ENCODE data around the gene SYNE3. TPM values are rescaled to one million over a fixed set of nuclear protein-coding genes. Genes with fewer than 3 reads are reported as not detected.

SYNE3 gene
- total and polyA plus RNA-seq, 2 donors (not counting 1 experiment from before 2014, with no cell fraction given), result 4.9 to 24.1 TPM

- no peak overlapping the region for H3K9ac ChIP-seq (ENCODE audit: insufficient read depth, low read length)
- no peak overlapping the region for H3K4me3 ChIP-seq (replicated peaks in 1 of 4; ENCODE audit: control extremely low read depth in 1 of 4, insufficient read depth in 1 of 4, low read depth in 3 of 4, low read length in 4 of 4)
- no peaks in the 10 kb centered on the region for H3K9me3 ChIP-seq (ENCODE audit: control insufficient read depth, insufficient read depth, low read depth, low read length)
- no peak overlapping the region for H2AFZ ChIP-seq (ENCODE audit: low read length)
- peaks cover 4% of the 10 kb centered on the region for H3K36me3 ChIP-seq (ENCODE audit: control insufficient read depth, insufficient read depth, low read length)
- H3K27me3 ChIP-seq (ENCODE audit: control insufficient read depth, insufficient read depth, low read length), result no peaks in the 10 kb centered on the region
- peak overlapping the region; percentile 50 for H3K4me2 ChIP-seq (ENCODE audit: extremely low read depth, insufficient read depth, low read length)
- peak; percentile 73 to 87 for DNase-seq (ENCODE audit: low read depth in 2 of 2)
- H3K79me2 ChIP-seq (ENCODE audit: control insufficient read depth, insufficient read depth, low read length), result peaks cover 33% of the 10 kb centered on the region
- no peaks in the 10 kb centered on the region for H4K20me1 ChIP-seq (ENCODE audit: control insufficient read depth, extremely low read depth, insufficient read depth, low read length)
- peak overlapping the region; percentile 53 for H3K27ac ChIP-seq (ENCODE audit: insufficient read depth, low read length)
- peaks cover 38% of the 10 kb centered on the region for H3K4me1 ChIP-seq (ENCODE audit: control insufficient read depth, extremely low read depth, insufficient read depth, low read length)
- no peak for TF ChIP-seq EZH2 (IDR thresholded peaks at IDR 0.05; ENCODE audit: low read length, missing control alignments)
- no peak for TF ChIP-seq CTCF (conservative IDR thresholded peaks at IDR 0.05 in 1 of 2, IDR thresholded peaks at IDR 0.05 in 1 of 2; ENCODE audit: low read depth in 1 of 2, low read length in 2 of 2)
Measured at GRCh38 chr14:95496690-95497259, 19.7 kb downstream of the SYNE3 start.

DNA sequence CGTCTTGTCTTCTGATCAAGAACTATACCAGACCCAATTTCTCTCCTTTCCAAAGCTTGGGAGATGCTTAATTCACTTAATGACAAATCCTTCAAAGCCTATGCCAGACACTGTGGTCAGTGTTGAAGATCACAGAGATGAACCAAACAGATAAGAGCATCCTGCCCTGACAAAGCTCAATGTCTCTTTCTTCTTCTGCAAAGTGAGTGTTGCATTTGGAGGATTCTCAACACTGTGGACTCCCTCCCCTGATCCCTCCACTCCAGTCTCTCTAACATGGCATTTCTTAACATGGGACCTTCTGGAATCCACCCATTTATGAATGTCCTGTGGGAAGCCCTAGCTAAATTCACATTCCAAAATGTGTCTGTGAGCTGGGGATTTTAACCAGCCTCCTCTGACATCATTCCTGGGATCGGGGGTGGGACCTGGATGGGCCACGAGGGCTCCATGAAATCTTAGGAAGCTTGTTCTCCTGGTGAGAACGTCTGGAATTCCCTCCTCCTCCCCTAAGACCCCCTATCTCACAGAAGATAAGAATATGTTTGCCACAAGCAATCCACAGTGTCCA lies 20.3 kb downstream of the SYNE3 start:
- Histone ChIP-seq H2AFZ (ENCODE audit: low read length) (no peak overlapping the region), H3K36me3 (ENCODE audit: control insufficient read depth, insufficient read depth, low read length) (peaks cover 4% of the 10 kb centered on the region), H3K27ac (ENCODE audit: insufficient read depth, low read length) (peak overlapping the region; percentile 53), H3K4me3 (replicated peaks in 1 of 4; ENCODE audit: control extremely low read depth in 1 of 4, insufficient read depth in 1 of 4, low read depth in 3 of 4, low read length in 4 of 4) (no peak overlapping the region), H3K27me3 (ENCODE audit: control insufficient read depth, insufficient read depth, low read length) (no peaks in the 10 kb centered on the region), H3K9me3 (ENCODE audit: control insufficient read depth, insufficient read depth, low read depth, low read length) (no peaks in the 10 kb centered on the region), H4K20me1 (ENCODE audit: control insufficient read depth, extremely low read depth, insufficient read depth, low read length) (no peaks in the 10 kb centered on the region), H3K9ac (ENCODE audit: insufficient read depth, low read length) (no peak overlapping the region), H3K79me2 (ENCODE audit: control insufficient read depth, insufficient read depth, low read length) (peaks cover 27% of the 10 kb centered on the region), H3K4me1 (ENCODE audit: control insufficient read depth, extremely low read depth, insufficient read depth, low read length) (peaks cover 35% of the 10 kb centered on the region), H3K4me2 (ENCODE audit: extremely low read depth, insufficient read depth, low read length) (peak overlapping the region; percentile 50)
- peak; percentile 43 to 45 for DNase-seq (ENCODE audit: low read depth in 2 of 2)
- TF ChIP-seq CTCF (conservative IDR thresholded peaks at IDR 0.05 in 1 of 2, IDR thresholded peaks at IDR 0.05 in 1 of 2; ENCODE audit: low read depth in 1 of 2, low read length in 2 of 2), result no peak
- no peak for TF ChIP-seq EZH2 (IDR thresholded peaks at IDR 0.05; ENCODE audit: low read length, missing control alignments)

DNA sequence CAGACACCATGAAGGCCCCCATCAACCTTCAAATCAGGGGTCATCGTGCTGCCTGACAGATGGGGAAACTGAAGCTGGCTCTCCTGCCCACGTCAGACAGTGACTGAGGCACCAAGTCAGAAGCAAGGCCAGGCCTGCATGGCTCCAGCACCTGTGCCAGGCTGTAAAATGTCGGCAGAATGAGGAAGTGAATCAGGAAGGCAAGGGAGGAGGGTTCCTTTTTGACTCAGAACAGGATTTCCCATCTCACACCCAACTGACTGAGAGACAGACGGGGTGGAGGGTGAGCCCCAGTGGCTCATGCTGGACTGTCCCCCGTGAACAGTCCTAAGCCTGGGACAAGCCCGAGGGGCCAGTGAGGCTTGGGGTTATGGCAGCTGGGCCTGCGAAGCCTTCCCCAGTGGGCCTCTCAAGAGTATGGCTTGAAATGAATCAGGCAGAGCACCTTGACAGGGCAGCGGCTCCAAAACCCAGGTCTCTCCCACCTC lies 20.9 kb downstream of the SYNE3 start:
- Histone ChIP-seq H4K20me1 (ENCODE audit: control insufficient read depth, extremely low read depth, insufficient read depth, low read length) (no peaks in the 10 kb centered on the region), H3K27me3 (ENCODE audit: control insufficient read depth, insufficient read depth, low read length) (no peaks in the 10 kb centered on the region), H3K36me3 (ENCODE audit: control insufficient read depth, insufficient read depth, low read length) (peaks cover 3% of the 10 kb centered on the region), H3K27ac (ENCODE audit: insufficient read depth, low read length) (no peak overlapping the region), H3K4me2 (ENCODE audit: extremely low read depth, insufficient read depth, low read length) (no peak overlapping the region), H3K4me3 (replicated peaks in 1 of 4; ENCODE audit: control extremely low read depth in 1 of 4, insufficient read depth in 1 of 4, low read depth in 3 of 4, low read length in 4 of 4) (no peak overlapping the region), H3K4me1 (ENCODE audit: control insufficient read depth, extremely low read depth, insufficient read depth, low read length) (peaks cover 34% of the 10 kb centered on the region), H3K79me2 (ENCODE audit: control insufficient read depth, insufficient read depth, low read length) (peaks cover 30% of the 10 kb centered on the region), H2AFZ (ENCODE audit: low read length) (no peak overlapping the region), H3K9me3 (ENCODE audit: control insufficient read depth, insufficient read depth, low read depth, low read length) (no peaks in the 10 kb centered on the region), H3K9ac (ENCODE audit: insufficient read depth, low read length) (no peak overlapping the region)
- DNase-seq (ENCODE audit: low read depth in 2 of 2), result no peak
- TF ChIP-seq CTCF (conservative IDR thresholded peaks at IDR 0.05 in 1 of 2, IDR thresholded peaks at IDR 0.05 in 1 of 2; ENCODE audit: low read depth in 1 of 2, low read length in 2 of 2) (no peak), EZH2 (IDR thresholded peaks at IDR 0.05; ENCODE audit: low read length, missing control alignments) (no peak)
